Neutrophil (primary cell): ENCODE measurements around the gene MRPL14.
A peak's percentile ranks its signal among the peaks of the same experiment; 100 is the strongest.

Source experiments
- H3K27ac ChIP-seq: fragments of 200-600 bp; sonication (generic); 2 replicates; pipeline ENCODE4 v1.5.1; 2016; ENCODE audit warnings: mild to moderate bottlenecking, moderate library complexity
- H3K27me3 ChIP-seq: fragments of 200-600 bp; sonication (generic); 2 replicates; pipeline ENCODE4 v1.6.0; 2016; ENCODE audit warnings: mild to moderate bottlenecking
- H3K36me3 ChIP-seq: fragments of 200-600 bp; sonication (generic); 2 replicates; pipeline ENCODE4 v1.5.1; 2017
- H3K4me1 ChIP-seq, 2 experiments: fragments of 200-600 bp in 1 of 2; sonication (generic) in 1 of 2; 1 replicate in 1 of 2; 2 replicates in 1 of 2; pipeline versions ENCODE4 v1.5.1 to v1.6.1; 2013 to 2016; ENCODE audit warnings: low read depth in 1 of 2, low read length in 1 of 2, mild to moderate bottlenecking in 1 of 2, moderate library complexity in 1 of 2; ENCODE audit not compliant: control insufficient read depth in 1 of 2, insufficient read depth in 1 of 2
- H3K4me3 ChIP-seq, 2 experiments: fragments of 200-600 bp in 1 of 2; sonication (generic) in 1 of 2; 1 replicate in 1 of 2; 2 replicates in 1 of 2; pipeline ENCODE4 v1.5.1; 2013 to 2016; ENCODE audit warnings: low read depth in 1 of 2, low read length in 1 of 2, mild to moderate bottlenecking in 1 of 2, moderate library complexity in 1 of 2
- H3K9me3 ChIP-seq: fragments of 200-600 bp; sonication (generic); 2 replicates; pipeline ENCODE4 v1.5.1; 2016
- CTCF ChIP-seq: fragments of 200-600 bp; sonication (generic); IDR thresholded peaks from 2 replicates; pipeline ENCODE4 v1.5.1; 2016; ENCODE audit warnings: antibody characterized with exemption

MRPL14 gene

GRCh38 chr6:44075647-44076355 is 51.5 kb downstream of the MRPL14 start:
- no peaks in the 10 kb centered on the region for H3K9me3 ChIP-seq
- no peak overlapping the region for H3K27ac ChIP-seq

GRCh38 chr6:44074813-44075646 is 52.2 kb downstream of the MRPL14 start:
- Histone ChIP-seq H3K9me3 (no peaks in the 10 kb centered on the region), H3K4me1 (peaks cover 18% of the 10 kb centered on the region in 2 experiments), H3K36me3 (no peaks in the 10 kb centered on the region), H3K27ac (no peak overlapping the region), H3K4me3 (no peak overlapping the region), H3K27me3 (peaks cover 91% of the 10 kb centered on the region)
- TF ChIP-seq CTCF = peak; percentile 6

More at GRCh38 chr6:44075647-44076355, 51.5 kb downstream of the MRPL14 start:
- H3K36me3 ChIP-seq = no peaks in the 10 kb centered on the region
- H3K4me3 ChIP-seq = no peak overlapping the region
- peaks cover 83% of the 10 kb centered on the region for H3K27me3 ChIP-seq
- H3K4me1 ChIP-seq = peaks cover 18% of the 10 kb centered on the region in 2 experiments
- no peak for TF ChIP-seq CTCF

GRCh38 chr6:44074439-44074812 is 52.8 kb downstream of the MRPL14 start:
- peak; percentile 69 for TF ChIP-seq CTCF
- H3K4me3 ChIP-seq = peak overlapping the region in 1 of 2 experiments; percentile 39
- no peak overlapping the region for H3K27ac ChIP-seq
- no peaks in the 10 kb centered on the region for H3K36me3 ChIP-seq
- H3K27me3 ChIP-seq = peaks cover 97% of the 10 kb centered on the region
- peaks cover 18% of the 10 kb centered on the region in 2 experiments for H3K4me1 ChIP-seq
- H3K9me3 ChIP-seq = no peaks in the 10 kb centered on the region

GRCh38 chr6:44073612-44074438 is 53.4 kb downstream of the MRPL14 start:
- H3K4me1 ChIP-seq = peaks cover 18% of the 10 kb centered on the region in 2 experiments
- H3K27ac ChIP-seq = no peak overlapping the region
- no peak for TF ChIP-seq CTCF
- H3K27me3 ChIP-seq = peaks cover 99% of the 10 kb centered on the region
- peak overlapping the region; percentile 55 to 59 for H3K4me3 ChIP-seq
- no peaks in the 10 kb centered on the region for H3K36me3 ChIP-seq
- H3K9me3 ChIP-seq = no peaks in the 10 kb centered on the region

- Histone ChIP-seq H3K4me3 (peak overlapping the region; percentile 55 to 59), H3K36me3 (no peaks in the 10 kb centered on the region), H3K4me1 (peaks cover 18% of the 10 kb centered on the region in 2 experiments), H3K27me3 (peaks cover 99% of the 10 kb centered on the region), H3K27ac (no peak overlapping the region), H3K9me3 (no peaks in the 10 kb centered on the region)
- no peak for TF ChIP-seq CTCF
Measured at GRCh38 chr6:44072959-44073611, 54.2 kb downstream of the MRPL14 start.
